GM21528 (cell line): Measurements from ENCODE around the gene CAPN9.

ENCODE experiments used
- ATAC-seq: cut with Tn5 transposase; IDR thresholded peaks from one replicate; pipeline ENCODE4 v1.9.1; 2021; ENCODE audit warnings: mild to moderate bottlenecking, moderate library complexity; ENCODE audit not compliant: unreplicated experiment, low FRiP score

The CAPN9 gene

GRCh38 chr1:230818901-230819300 lies 71.7 kb downstream of the CAPN9 start:
- no peak for ATAC-seq

GRCh38 chr1:230819976-230820375 lies 72.8 kb downstream of the CAPN9 start:
- no peak for ATAC-seq

DNA sequence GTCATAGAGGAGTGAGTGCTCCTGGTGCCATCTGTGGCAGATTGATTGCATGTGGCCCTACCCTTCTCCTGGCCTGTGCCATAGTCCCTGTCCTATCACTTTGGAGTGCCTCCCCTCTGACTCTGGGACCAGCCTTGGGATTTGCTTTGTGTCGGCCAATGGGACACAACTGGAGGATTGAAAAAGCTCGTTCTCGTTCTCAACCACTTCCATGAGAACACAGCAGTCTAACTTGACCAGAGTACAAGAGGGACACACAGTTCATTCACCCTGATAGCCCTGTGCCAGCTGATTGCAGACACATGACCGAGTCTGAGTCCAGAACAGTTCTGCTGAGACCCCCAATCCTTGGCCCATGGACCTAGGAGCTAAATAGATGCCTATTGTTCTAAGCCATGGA lies 73.4 kb downstream of the CAPN9 start:
- no peak for ATAC-seq

- ATAC-seq = no peak
These were observed 74.2 kb downstream of the CAPN9 start for GRCh38 chr1:230821346-230821745.

- no peak for ATAC-seq
These were observed 74.9 kb downstream of the CAPN9 start for GRCh38 chr1:230822092-230822581.

GRCh38 chr1:230823426-230823825 lies 76.2 kb downstream of the CAPN9 start:
- ATAC-seq = no peak

DNA sequence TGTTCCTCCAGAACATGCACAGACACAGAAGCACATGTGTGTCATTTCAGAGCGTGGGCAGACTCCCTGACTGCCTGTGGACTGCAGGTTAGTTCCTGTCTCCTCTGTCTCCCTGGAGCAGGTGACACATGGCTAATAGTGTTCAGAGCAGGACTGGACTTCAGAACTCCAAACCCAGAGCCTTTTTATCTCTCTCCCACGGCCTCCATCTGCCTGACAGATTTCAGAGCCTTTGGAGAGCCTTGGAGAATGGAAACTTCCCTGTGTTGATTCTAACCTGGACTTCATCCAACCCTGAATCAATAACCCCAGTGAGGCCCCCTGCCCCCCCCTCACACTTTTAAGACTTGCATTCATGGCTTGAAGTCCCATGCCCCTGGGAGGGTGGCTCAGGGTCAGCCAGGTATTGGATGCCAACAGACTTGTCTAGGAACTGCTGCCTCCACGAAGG lies 76.8 kb downstream of the CAPN9 start:
- ATAC-seq = no peak

- no peak for ATAC-seq
These were observed 77.3 kb downstream of the CAPN9 start for GRCh38 chr1:230824551-230824918.

GRCh38 chr1:230824919-230825721 lies 77.9 kb downstream of the CAPN9 start:
- ATAC-seq = no peak

GRCh38 chr1:230825761-230826160 lies 78.6 kb downstream of the CAPN9 start:
- ATAC-seq = no peak

DNA sequence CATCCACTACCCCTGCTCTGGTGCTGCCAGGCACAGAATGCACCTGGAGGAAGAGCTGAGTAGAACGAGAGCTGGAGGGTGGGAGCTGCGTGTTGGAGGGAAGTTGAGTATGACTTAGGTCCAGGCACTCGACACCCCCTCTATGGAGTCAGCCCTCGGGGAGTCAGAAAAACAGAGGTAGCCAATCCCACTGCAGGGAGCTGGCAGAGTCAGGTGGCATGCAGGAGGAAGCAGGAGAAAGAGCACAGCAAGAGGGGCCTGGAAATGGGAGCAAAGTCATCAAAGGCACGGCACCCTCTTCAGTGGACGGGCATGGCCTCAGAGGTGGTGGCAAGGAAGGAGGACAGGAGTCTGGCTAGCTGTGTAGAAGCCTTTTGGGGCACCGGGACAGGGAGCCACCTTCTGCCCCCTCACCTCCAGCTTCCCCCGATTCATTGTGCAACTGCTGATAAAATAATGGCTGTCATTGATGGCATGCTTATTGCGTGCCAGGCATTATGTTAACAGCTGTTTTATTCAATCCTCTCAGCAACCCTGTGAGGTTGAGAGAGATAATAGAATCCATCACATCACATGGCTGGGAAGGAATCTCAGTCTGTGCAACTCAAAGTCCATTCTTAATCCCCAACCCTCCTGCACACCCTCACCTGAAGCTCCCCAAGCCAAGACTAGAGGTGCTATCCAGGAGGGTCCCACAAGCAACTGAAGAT lies 79.1 kb downstream of the CAPN9 start:
- ATAC-seq = no peak

GRCh38 chr1:230827081-230827681 lies 80.0 kb downstream of the CAPN9 start:
- ATAC-seq = no peak

DNA sequence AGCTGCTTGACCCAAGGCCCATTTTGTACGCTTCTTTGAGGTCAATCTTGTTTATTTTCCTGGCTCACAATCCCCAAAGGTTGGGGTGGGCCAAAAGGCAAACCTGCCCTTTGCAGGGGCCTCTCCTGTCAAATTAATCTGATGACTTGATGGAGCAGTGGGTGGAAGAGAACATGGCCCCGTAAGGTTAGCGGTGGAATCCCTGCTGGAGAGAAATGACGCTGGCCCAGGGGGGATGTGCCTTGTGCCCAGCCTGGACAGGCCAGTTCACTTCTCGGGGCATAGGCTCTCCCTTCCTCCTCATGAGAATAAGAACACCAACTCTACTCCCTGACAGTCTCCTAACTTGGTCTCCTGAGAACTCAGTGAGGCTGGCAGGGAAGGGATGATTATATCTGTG lies 80.6 kb downstream of the CAPN9 start:
- no peak for ATAC-seq

GRCh38 chr1:230828421-230828820 lies 81.2 kb downstream of the CAPN9 start:
- ATAC-seq = no peak

GRCh38 chr1:230831771-230832170 lies 84.6 kb downstream of the CAPN9 start:
- no peak for ATAC-seq

DNA sequence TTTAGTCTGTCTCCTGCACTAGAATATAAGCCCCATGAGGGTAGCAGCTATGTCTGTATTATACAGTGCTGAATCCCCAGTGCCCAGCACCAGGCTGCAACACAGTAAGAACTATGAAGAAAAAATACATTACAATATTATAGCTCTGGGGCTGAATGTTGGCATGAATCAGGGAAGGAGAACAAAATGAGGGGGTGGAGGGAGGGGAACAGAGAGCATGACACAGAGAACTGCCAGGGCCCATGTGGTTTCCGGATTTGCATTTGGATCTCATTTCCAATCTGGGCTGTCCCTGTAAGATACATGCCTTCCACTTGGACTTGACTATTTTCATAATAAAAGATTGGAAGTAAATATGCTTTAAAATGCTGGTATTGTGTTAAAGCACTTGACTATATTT lies 85.3 kb downstream of the CAPN9 start:
- no peak for ATAC-seq

DNA sequence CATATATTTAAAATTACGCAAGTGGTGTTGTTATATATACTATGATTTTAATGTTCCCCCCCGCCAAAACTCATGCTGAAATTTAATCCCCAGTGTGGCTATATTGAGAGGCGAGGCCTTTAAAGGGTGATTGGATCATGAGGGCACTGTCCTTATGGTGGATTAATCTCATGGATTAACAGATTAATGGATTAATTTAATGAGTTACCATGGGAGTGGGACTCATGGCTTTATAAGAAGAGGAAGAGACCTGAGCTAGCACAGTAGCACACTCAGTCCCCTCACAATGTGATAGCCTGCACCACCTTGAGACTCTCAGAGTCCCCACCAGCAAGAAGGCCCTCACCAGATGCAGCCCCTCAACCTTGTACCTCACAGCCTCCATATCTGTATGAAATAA lies 86.3 kb downstream of the CAPN9 start:
- ATAC-seq = no peak

DNA sequence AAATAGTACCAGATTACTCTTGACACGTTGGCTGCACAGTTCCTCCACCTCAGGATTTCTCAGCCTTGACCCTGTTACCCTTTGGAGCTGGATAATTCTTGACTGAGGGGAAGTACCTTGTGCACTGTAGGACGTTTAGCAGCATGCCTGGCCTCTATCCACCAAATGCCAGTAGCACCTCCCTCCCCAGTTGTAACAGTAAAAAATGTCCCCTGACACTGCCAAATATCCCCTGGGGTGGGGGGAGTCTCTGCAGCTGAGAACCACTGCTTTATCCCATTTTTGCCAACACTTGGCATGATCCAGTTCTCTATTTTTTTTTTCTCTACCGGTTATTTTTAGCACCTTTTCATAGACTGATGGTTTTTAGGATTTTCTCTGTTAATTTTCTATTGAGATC lies 87.1 kb downstream of the CAPN9 start:
- ATAC-seq = no peak

DNA sequence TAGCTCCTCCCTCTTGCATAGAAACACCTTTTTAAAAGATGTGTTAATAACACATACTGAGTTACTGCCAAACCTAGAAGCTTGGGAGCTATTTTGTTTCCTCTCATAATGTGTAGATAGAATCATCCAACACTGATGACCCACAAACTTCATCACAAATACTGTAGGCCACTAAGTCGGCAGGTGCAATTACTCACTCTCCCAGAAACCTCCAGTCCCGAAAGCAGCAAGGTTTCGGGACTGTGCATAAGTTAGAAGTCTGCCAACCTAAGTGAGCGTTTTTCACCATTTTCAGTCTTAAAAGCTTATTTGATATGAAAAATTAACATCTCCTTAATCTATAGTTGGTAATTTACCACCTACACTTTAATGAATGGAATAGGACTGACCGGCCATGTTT lies 89.2 kb downstream of the CAPN9 start:
- ATAC-seq = no peak

GRCh38 chr1:230836793-230837192 lies 89.6 kb downstream of the CAPN9 start:
- ATAC-seq = no peak

- ATAC-seq = no peak
These were observed 92.0 kb downstream of the CAPN9 start for GRCh38 chr1:230839173-230839572.
